Measurements from ENCODE around the gene CKAP2L. TPM values are rescaled to one million over a fixed set of nuclear protein-coding genes. Genes with fewer than 3 reads are reported as not detected.

The CKAP2L gene
- total and polyA plus RNA-seq, 9 of the 15 experiments (the other 6 are each of a cell fraction or from before 2014, with no cell fraction given) = 10.4 to 21.9 (median 14.2) TPM

DNA sequence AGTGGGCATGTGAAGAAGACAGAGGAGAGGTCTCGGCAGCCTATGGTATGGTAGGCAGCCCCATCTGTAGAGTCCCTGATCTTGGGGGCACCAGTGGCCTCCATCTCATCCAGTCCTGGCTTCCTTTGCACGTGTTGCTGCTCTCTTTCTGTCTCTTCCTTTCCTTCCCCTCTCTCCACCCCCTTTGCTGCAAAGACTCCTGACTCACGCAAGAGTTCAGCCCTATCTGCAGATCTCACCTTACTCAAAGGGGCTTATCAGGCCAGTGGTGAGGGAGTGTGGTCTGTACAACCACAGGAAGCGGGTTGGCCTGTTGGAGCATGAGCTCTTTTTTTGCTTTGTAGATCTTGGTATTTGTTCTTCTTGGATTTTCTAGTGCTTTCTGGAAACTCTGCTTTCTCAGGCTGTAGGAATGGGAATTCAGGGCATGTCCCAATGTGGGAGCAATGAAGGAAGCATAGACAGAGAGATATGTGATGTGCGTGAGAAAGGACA is 58.2 kb downstream of the CKAP2L start (continued):
- TF ChIP-seq POLR2AphosphoS5 (IDR thresholded peaks at IDR 0.05; ENCODE audit: control insufficient read depth, insufficient read depth, low read depth, low read length) (peak; percentile 96), ARHGAP35 (IDR thresholded peaks at IDR 0.05; ENCODE audit: partially characterized antibody) (no peak), FOSL1 (tag; conservative IDR thresholded peaks at IDR 0.05) (peak; percentile 95), EHMT2 (IDR thresholded peaks at IDR 0.05) (peak; percentile 92), DIDO1 (tag; IDR thresholded peaks at IDR 0.05; ENCODE audit: low read depth) (no peak), MXI1 (IDR thresholded peaks at IDR 0.05; ENCODE audit: low read depth, low read length) (no peak), NCOA1 (IDR thresholded peaks at IDR 0.05; ENCODE audit: low read depth) (peak; percentile 91), LARP7 (IDR thresholded peaks at IDR 0.05) (no peak), HDAC8 (tag; IDR thresholded peaks at IDR 0.05) (no peak), TFAM (CRISPR knock-in tag; conservative IDR thresholded peaks at IDR 0.05) (no peak), KDM2B (CRISPR knock-in tag; IDR thresholded peaks at IDR 0.05) (no peak; the same call in 1 of the 2 replicates), CBX2 (IDR thresholded peaks at IDR 0.05; ENCODE audit: insufficient read depth, low read length, poor library complexity, severe bottlenecking) (no peak), ZC3H11A (IDR thresholded peaks at IDR 0.05; ENCODE audit: low read depth, low read length) (no peak), FUS (optimal IDR thresholded peaks at IDR 0.05; ENCODE audit: low read depth, low read length) (no peak), SIN3B (IDR thresholded peaks at IDR 0.05; ENCODE audit: low read depth) (no peak), JUN (IDR thresholded peaks at IDR 0.05; ENCODE audit: borderline replicate concordance, low read depth, low read length) (peak; percentile 92), JUN (CRISPR knock-in tag; IDR thresholded peaks at IDR 0.05; ENCODE audit: borderline replicate concordance) (no peak), ZNF75A (CRISPR knock-in tag; IDR thresholded peaks at IDR 0.05) (0 out of 2 replicates have a peak, but pooled peaks have one; percentile 44), HDAC2 (IDR thresholded peaks at IDR 0.05) (peak; percentile 99)
- TF ChIP-seq, protein P1, sequence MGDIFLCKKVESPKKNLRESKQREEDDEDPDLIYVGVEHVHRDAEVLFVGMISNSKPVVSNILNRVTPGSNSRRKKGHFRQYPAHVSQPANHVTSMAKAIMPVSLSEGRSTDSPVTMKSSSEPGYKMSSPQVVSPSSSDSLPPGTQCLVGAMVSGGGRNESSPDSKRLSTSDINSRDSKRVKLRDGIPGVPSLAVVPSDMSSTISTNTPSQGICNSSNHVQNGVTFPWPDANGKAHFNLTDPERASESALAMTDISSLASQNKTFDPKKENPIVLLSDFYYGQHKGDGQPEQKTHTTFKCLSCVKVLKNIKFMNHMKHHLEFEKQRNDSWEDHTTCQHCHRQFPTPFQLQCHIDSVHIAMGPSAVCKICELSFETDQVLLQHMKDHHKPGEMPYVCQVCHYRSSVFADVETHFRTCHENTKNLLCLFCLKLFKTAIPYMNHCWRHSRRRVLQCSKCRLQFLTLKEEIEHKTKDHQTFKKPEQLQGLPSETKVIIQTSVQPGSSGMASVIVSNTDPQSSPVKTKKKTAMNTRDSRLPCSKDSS (IDR thresholded peaks at IDR 0.05; ENCODE audit: low read depth, partially characterized antibody) = no peak
- TF ChIP-seq, protein P2, sequence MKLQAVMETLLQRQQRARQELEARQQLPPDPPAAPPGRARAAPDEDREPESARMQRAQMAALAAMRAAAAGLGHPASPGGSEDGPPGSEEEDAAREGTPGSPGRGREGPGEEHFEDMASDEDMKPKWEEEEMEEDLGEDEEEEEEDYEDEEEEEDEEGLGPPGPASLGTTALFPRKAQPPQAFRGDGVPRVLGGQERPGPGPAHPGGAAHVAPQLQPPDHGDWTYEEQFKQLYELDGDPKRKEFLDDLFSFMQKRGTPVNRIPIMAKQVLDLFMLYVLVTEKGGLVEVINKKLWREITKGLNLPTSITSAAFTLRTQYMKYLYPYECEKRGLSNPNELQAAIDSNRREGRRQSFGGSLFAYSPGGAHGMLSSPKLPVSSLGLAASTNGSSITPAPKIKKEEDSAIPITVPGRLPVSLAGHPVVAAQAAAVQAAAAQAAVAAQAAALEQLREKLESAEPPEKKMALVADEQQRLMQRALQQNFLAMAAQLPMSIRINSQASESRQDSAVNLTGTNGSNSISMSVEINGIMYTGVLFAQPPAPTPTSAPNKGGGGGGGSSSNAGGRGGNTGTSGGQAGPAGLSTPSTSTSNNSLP (IDR thresholded peaks at IDR 0.05; ENCODE audit: borderline replicate concordance, low read depth, low read length) = peak; percentile 76; the same call in 1 of the 2 replicates
- TF ChIP-seq, protein P3, sequence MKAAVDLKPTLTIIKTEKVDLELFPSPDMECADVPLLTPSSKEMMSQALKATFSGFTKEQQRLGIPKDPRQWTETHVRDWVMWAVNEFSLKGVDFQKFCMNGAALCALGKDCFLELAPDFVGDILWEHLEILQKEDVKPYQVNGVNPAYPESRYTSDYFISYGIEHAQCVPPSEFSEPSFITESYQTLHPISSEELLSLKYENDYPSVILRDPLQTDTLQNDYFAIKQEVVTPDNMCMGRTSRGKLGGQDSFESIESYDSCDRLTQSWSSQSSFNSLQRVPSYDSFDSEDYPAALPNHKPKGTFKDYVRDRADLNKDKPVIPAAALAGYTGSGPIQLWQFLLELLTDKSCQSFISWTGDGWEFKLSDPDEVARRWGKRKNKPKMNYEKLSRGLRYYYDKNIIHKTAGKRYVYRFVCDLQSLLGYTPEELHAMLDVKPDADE (conservative IDR thresholded peaks at IDR 0.05; ENCODE audit: control insufficient read depth, low read depth, low read length) = no peak; the same call in 1 of the 2 replicates
- TF ChIP-seq, protein P4, sequence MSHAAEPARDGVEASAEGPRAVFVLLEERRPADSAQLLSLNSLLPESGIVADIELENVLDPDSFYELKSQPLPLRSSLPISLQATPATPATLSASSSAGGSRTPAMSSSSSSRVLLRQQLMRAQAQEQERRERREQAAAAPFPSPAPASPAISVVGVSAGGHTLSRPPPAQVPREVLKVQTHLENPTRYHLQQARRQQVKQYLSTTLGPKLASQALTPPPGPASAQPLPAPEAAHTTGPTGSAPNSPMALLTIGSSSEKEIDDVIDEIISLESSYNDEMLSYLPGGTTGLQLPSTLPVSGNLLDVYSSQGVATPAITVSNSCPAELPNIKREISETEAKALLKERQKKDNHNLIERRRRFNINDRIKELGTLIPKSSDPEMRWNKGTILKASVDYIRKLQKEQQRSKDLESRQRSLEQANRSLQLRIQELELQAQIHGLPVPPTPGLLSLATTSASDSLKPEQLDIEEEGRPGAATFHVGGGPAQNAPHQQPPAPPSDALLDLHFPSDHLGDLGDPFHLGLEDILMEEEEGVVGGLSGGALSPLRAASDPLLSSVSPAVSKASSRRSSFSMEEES (CRISPR knock-in tag; IDR thresholded peaks at IDR 0.05) = no peak
- TF ChIP-seq, protein P5, sequence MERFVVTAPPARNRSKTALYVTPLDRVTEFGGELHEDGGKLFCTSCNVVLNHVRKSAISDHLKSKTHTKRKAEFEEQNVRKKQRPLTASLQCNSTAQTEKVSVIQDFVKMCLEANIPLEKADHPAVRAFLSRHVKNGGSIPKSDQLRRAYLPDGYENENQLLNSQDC (CRISPR knock-in tag; IDR thresholded peaks at IDR 0.05) = no peak
